ENCODE results near the gene ACBD5.

Gene ACBD5

DNA sequence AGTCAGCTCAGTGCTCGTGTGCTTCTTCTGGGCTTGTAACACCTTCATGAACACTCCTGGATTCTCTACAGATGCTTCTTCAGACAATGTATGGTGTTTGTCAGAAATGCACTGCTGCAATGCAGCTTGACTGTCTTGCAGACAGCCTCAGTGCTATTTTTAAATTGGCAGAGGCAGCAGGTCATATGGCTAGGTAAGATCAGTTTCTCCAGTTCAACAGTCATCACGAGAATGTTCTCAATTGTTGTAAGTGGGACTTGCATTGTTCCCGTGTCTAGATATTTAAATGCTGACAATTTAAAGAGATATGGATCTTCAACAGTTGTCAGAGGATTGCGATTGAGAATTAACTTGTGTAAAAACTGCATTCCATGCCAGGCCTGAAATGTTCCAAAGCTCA is 7.6 kb upstream of the ACBD5 start:
- Histone ChIP-seq H3K18ac (ENCODE audit: low read length) (no peak overlapping the region), H2BK5ac (ENCODE audit: low read length) (no peak overlapping the region), H2BK12ac (ENCODE audit: low read length) (no peak overlapping the region), H3K4ac (ENCODE audit: low read length) (no peak overlapping the region), H3K4me2 (ENCODE audit: insufficient read depth, low read length, poor library complexity, severe bottlenecking) (no peak overlapping the region), H3K4me3 (ENCODE audit: low read length in 2 of 2) (no peak overlapping the region), H3K9ac (ENCODE audit: low read depth, low read length, poor library complexity) (no peak overlapping the region), H3K27ac (replicated peaks; ENCODE audit: low read length) (no peak overlapping the region), H3K9me3 (replicated peaks in 1 of 2; ENCODE audit: control insufficient read depth in 2 of 2, insufficient read depth in 1 of 2, low read depth in 1 of 2, low read length in 2 of 2) (no peaks in the 10 kb centered on the region), H2BK120ac (ENCODE audit: low read depth, low read length) (no peak overlapping the region), H3K27me3 (ENCODE audit: control insufficient read depth in 3 of 3, insufficient read depth in 3 of 3, low read depth in 1 of 3, low read length in 3 of 3) (no peaks in the 10 kb centered on the region), H3K4me1 (ENCODE audit: control insufficient read depth in 2 of 2, insufficient read depth in 1 of 2, low read depth in 1 of 2, low read length in 2 of 2) (peaks cover 0 to 8% of the 10 kb centered on the region in 2 donors), H4K91ac (ENCODE audit: low read depth, low read length, poor library complexity) (no peak overlapping the region), H3K79me1 (ENCODE audit: low read depth, low read length) (no peaks in the 10 kb centered on the region), H2AK5ac (ENCODE audit: low read depth, low read length) (no peak overlapping the region), H2BK15ac (ENCODE audit: low read length) (no peak overlapping the region), H2AFZ (ENCODE audit: low read length) (no peak overlapping the region), H4K8ac (ENCODE audit: low read depth, low read length) (no peak overlapping the region), H3K36me3 (replicated peaks in 1 of 2; ENCODE audit: control insufficient read depth in 2 of 2, insufficient read depth in 2 of 2, low read length in 2 of 2) (no peaks in the 10 kb centered on the region), H3K14ac (ENCODE audit: low read length) (no peak overlapping the region), H3K23ac (ENCODE audit: low read depth, low read length, poor library complexity) (no peak overlapping the region)
- no peak for DNase-seq (ENCODE audit: low spot score)
- WGBS, 2 donors (ENCODE audit: extremely low coverage in 2 of 2, insufficient read length in 2 of 2, insufficient replicate concordance in 1 of 2), result no CpG with 5 or more reads among the region's 4 CpGs

GRCh38 chr10:27247441-27247840 is 6.8 kb upstream of the ACBD5 start:
- H3K27ac ChIP-seq (replicated peaks; ENCODE audit: low read length), result no peak overlapping the region

GRCh38 chr10:27247006-27247405 is 6.4 kb upstream of the ACBD5 start:
- WGBS, 2 donors (ENCODE audit: extremely low coverage in 2 of 2, insufficient read length in 2 of 2, insufficient replicate concordance in 1 of 2), result no CpG with 5 or more reads among the region's 5 CpGs
- no peak overlapping the region for H3K4me2 ChIP-seq (ENCODE audit: insufficient read depth, low read length, poor library complexity, severe bottlenecking)
- H3K9ac ChIP-seq (ENCODE audit: low read depth, low read length, poor library complexity), result no peak overlapping the region
- no peak overlapping the region for H3K27ac ChIP-seq (replicated peaks; ENCODE audit: low read length)
- H2BK120ac ChIP-seq (ENCODE audit: low read depth, low read length), result no peak overlapping the region
- no peak overlapping the region for H2BK5ac ChIP-seq (ENCODE audit: low read length)
- no peaks in the 10 kb centered on the region for H3K79me1 ChIP-seq (ENCODE audit: low read depth, low read length)
- no peak overlapping the region for H4K91ac ChIP-seq (ENCODE audit: low read depth, low read length, poor library complexity)
- peaks cover 0 to 8% of the 10 kb centered on the region in 2 donors for H3K4me1 ChIP-seq (ENCODE audit: control insufficient read depth in 2 of 2, insufficient read depth in 1 of 2, low read depth in 1 of 2, low read length in 2 of 2)
- no peak overlapping the region for H3K14ac ChIP-seq (ENCODE audit: low read length)
- H3K18ac ChIP-seq (ENCODE audit: low read length), result no peak overlapping the region
- no peak overlapping the region for H2BK15ac ChIP-seq (ENCODE audit: low read length)
- H2AFZ ChIP-seq (ENCODE audit: low read length), result no peak overlapping the region
- no peak overlapping the region for H3K23ac ChIP-seq (ENCODE audit: low read depth, low read length, poor library complexity)
- H3K4me3 ChIP-seq (ENCODE audit: low read length in 2 of 2), result no peak overlapping the region
- H3K9me3 ChIP-seq (replicated peaks in 1 of 2; ENCODE audit: control insufficient read depth in 2 of 2, insufficient read depth in 1 of 2, low read depth in 1 of 2, low read length in 2 of 2), result no peaks in the 10 kb centered on the region
- no peak overlapping the region for H2AK5ac ChIP-seq (ENCODE audit: low read depth, low read length)
- no peak overlapping the region for H3K4ac ChIP-seq (ENCODE audit: low read length)
- no peaks in the 10 kb centered on the region for H3K36me3 ChIP-seq (replicated peaks in 1 of 2; ENCODE audit: control insufficient read depth in 2 of 2, insufficient read depth in 2 of 2, low read length in 2 of 2)
- H3K27me3 ChIP-seq (ENCODE audit: control insufficient read depth in 3 of 3, insufficient read depth in 3 of 3, low read depth in 1 of 3, low read length in 3 of 3), result no peaks in the 10 kb centered on the region
- H2BK12ac ChIP-seq (ENCODE audit: low read length), result no peak overlapping the region
- DNase-seq (ENCODE audit: low spot score), result no peak
- H4K8ac ChIP-seq (ENCODE audit: low read depth, low read length), result no peak overlapping the region

More at GRCh38 chr10:27247441-27247840, 6.8 kb upstream of the ACBD5 start:
- H3K4me1 ChIP-seq (ENCODE audit: control insufficient read depth in 2 of 2, insufficient read depth in 1 of 2, low read depth in 1 of 2, low read length in 2 of 2), result peaks cover 0 to 8% of the 10 kb centered on the region in 2 donors
- H3K4me3 ChIP-seq (ENCODE audit: low read length in 2 of 2), result no peak overlapping the region
- H3K36me3 ChIP-seq (replicated peaks in 1 of 2; ENCODE audit: control insufficient read depth in 2 of 2, insufficient read depth in 2 of 2, low read length in 2 of 2), result no peaks in the 10 kb centered on the region
- no peak overlapping the region for H2AFZ ChIP-seq (ENCODE audit: low read length)
- no peak overlapping the region for H2BK15ac ChIP-seq (ENCODE audit: low read length)
- H2BK12ac ChIP-seq (ENCODE audit: low read length), result no peak overlapping the region
- no CpG with 5 or more reads among the region's 3 CpGs for WGBS, 2 donors (ENCODE audit: extremely low coverage in 2 of 2, insufficient read length in 2 of 2, insufficient replicate concordance in 1 of 2)
- no peak overlapping the region for H4K91ac ChIP-seq (ENCODE audit: low read depth, low read length, poor library complexity)
- no peaks in the 10 kb centered on the region for H3K9me3 ChIP-seq (replicated peaks in 1 of 2; ENCODE audit: control insufficient read depth in 2 of 2, insufficient read depth in 1 of 2, low read depth in 1 of 2, low read length in 2 of 2)
- no peak overlapping the region for H2AK5ac ChIP-seq (ENCODE audit: low read depth, low read length)
- H3K4ac ChIP-seq (ENCODE audit: low read length), result no peak overlapping the region
- no peak overlapping the region for H2BK5ac ChIP-seq (ENCODE audit: low read length)
- H3K4me2 ChIP-seq (ENCODE audit: insufficient read depth, low read length, poor library complexity, severe bottlenecking), result no peak overlapping the region
- H3K14ac ChIP-seq (ENCODE audit: low read length), result no peak overlapping the region
- no peak overlapping the region for H4K8ac ChIP-seq (ENCODE audit: low read depth, low read length)
- H3K27me3 ChIP-seq (ENCODE audit: control insufficient read depth in 3 of 3, insufficient read depth in 3 of 3, low read depth in 1 of 3, low read length in 3 of 3), result no peaks in the 10 kb centered on the region
- no peak overlapping the region for H3K9ac ChIP-seq (ENCODE audit: low read depth, low read length, poor library complexity)
- no peak overlapping the region for H2BK120ac ChIP-seq (ENCODE audit: low read depth, low read length)
- H3K23ac ChIP-seq (ENCODE audit: low read depth, low read length, poor library complexity), result no peak overlapping the region
- no peak for DNase-seq (ENCODE audit: low spot score)
- H3K18ac ChIP-seq (ENCODE audit: low read length), result no peak overlapping the region
- H3K79me1 ChIP-seq (ENCODE audit: low read depth, low read length), result no peaks in the 10 kb centered on the region

GRCh38 chr10:27245836-27246235 is 5.2 kb upstream of the ACBD5 start:
- Histone ChIP-seq H3K4me1 (ENCODE audit: control insufficient read depth in 2 of 2, insufficient read depth in 1 of 2, low read depth in 1 of 2, low read length in 2 of 2) (peaks cover 3 to 8% of the 10 kb centered on the region in 2 donors), H2AK5ac (ENCODE audit: low read depth, low read length) (no peak overlapping the region), H2BK15ac (ENCODE audit: low read length) (no peak overlapping the region), H3K18ac (ENCODE audit: low read length) (no peak overlapping the region), H2BK5ac (ENCODE audit: low read length) (no peak overlapping the region), H2BK12ac (ENCODE audit: low read length) (no peak overlapping the region), H3K27ac (replicated peaks; ENCODE audit: low read length) (no peak overlapping the region), H3K36me3 (replicated peaks in 1 of 2; ENCODE audit: control insufficient read depth in 2 of 2, insufficient read depth in 2 of 2, low read length in 2 of 2) (no peaks in the 10 kb centered on the region), H3K9me3 (replicated peaks in 1 of 2; ENCODE audit: control insufficient read depth in 2 of 2, insufficient read depth in 1 of 2, low read depth in 1 of 2, low read length in 2 of 2) (no peaks in the 10 kb centered on the region), H3K79me1 (ENCODE audit: low read depth, low read length) (no peaks in the 10 kb centered on the region), H3K14ac (ENCODE audit: low read length) (no peak overlapping the region), H3K4me3 (ENCODE audit: low read length in 2 of 2) (no peak overlapping the region), H2BK120ac (ENCODE audit: low read depth, low read length) (no peak overlapping the region), H3K23ac (ENCODE audit: low read depth, low read length, poor library complexity) (no peak overlapping the region), H4K91ac (ENCODE audit: low read depth, low read length, poor library complexity) (no peak overlapping the region), H4K8ac (ENCODE audit: low read depth, low read length) (no peak overlapping the region), H2AFZ (ENCODE audit: low read length) (no peak overlapping the region), H3K4me2 (ENCODE audit: insufficient read depth, low read length, poor library complexity, severe bottlenecking) (no peak overlapping the region), H3K4ac (ENCODE audit: low read length) (no peak overlapping the region), H3K9ac (ENCODE audit: low read depth, low read length, poor library complexity) (no peak overlapping the region), H3K27me3 (ENCODE audit: control insufficient read depth in 3 of 3, insufficient read depth in 3 of 3, low read depth in 1 of 3, low read length in 3 of 3) (no peaks in the 10 kb centered on the region)
- no CpG with 5 or more reads among the region's 11 CpGs for WGBS, 2 donors (ENCODE audit: extremely low coverage in 2 of 2, insufficient read length in 2 of 2, insufficient replicate concordance in 1 of 2)
- DNase-seq (ENCODE audit: low spot score), result no peak

All from neuronal stem cell (in vitro differentiated cells).